Peyer's patch (tissue), 4 donors: ENCODE results near the gene RTP5.

Experiments
- CTCF ChIP-seq, 6 experiments: fragments of 450-650 bp in 4 of 6; fragments of 200-600 bp in 2 of 6; sonication (generic) in 1 of 6; IDR thresholded peaks; one replicate each; pipeline ENCODE4 v1.5.1; 2017 to 2019; ENCODE audit warnings: antibody characterized with exemption in 6 of 6, mild to moderate bottlenecking in 3 of 6, moderate library complexity in 1 of 6
- POLR2A ChIP-seq, 2 donors: fragments of 450-650 bp; IDR thresholded peaks; one replicate each; pipeline ENCODE4 v1.5.1; 2017; ENCODE audit warnings: antibody characterized with exemption in 2 of 2, mild to moderate bottlenecking in 2 of 2, moderate library complexity in 2 of 2

- TF ChIP-seq CTCF (IDR thresholded peaks at IDR 0.05) (no peak), POLR2A (IDR thresholded peaks at IDR 0.05) (no peak)
These were observed 32.2 kb downstream of the RTP5 start for GRCh38 chr2:241901500-241902351.
